BLaER1 treated with 17β-estradiol and CSF1 and Interleukin-3, amounts not matched to agents 10 nM and 100 nM (cell line): ENCODE results near the gene TBX4.

ENCODE experiments used
- H3K27ac ChIP-seq, 11 experiments: shearing (Covaris generic); formaldehyde crosslinking; 2 replicates each; pipeline ENCODE4 v1.8.1; 2022
- H3K27me3 ChIP-seq, 11 experiments: shearing (Covaris generic); formaldehyde crosslinking; 2 replicates each; pipeline ENCODE4 v1.8.1; 2022
- H3K36me3 ChIP-seq, 11 experiments: shearing (Covaris generic); formaldehyde crosslinking; 2 replicates each; pipeline ENCODE4 v1.8.1; 2022
- H3K4me1 ChIP-seq, 10 experiments: shearing (Covaris generic); formaldehyde crosslinking; 2 replicates each; pipeline ENCODE4 v1.8.1; 2022
- H3K4me2 ChIP-seq, 11 experiments: shearing (Covaris generic); formaldehyde crosslinking; 2 replicates each; pipeline ENCODE4 v1.8.1; 2022
- H3K4me3 ChIP-seq, 10 experiments: shearing (Covaris generic); formaldehyde crosslinking; 2 replicates each; pipeline ENCODE4 v1.8.1; 2022
- H3K9ac ChIP-seq, 11 experiments: shearing (Covaris generic); formaldehyde crosslinking; 2 replicates each; pipeline ENCODE4 v1.8.1; 2022
- H3K9me3 ChIP-seq, 11 experiments: shearing (Covaris generic); formaldehyde crosslinking; replicated peaks in 1 of 11; 2 replicates each; pipeline ENCODE4 v1.8.1; 2022
- H4K20me1 ChIP-seq, 11 experiments: shearing (Covaris generic); formaldehyde crosslinking; 2 replicates each; pipeline ENCODE4 v1.8.1; 2022
- Cebpa-rat ChIP-seq, 11 experiments: shearing (Covaris generic); IDR thresholded peaks; 2 replicates each; pipeline ENCODE4 v1.8.1; 2022

TBX4 gene

GRCh38 chr17:61480414-61480807, 28.2 kb downstream of the TBX4 start:
- no peak for TF ChIP-seq Cebpa-rat (IDR thresholded peaks at IDR 0.05)
- H4K20me1 ChIP-seq: no peaks in the 10 kb centered on the region
- H3K9ac ChIP-seq: no peak overlapping the region
- no peaks in the 10 kb centered on the region for H3K27me3 ChIP-seq
- no peaks in the 10 kb centered on the region for H3K36me3 ChIP-seq
- H3K4me1 ChIP-seq: peaks cover 0 to 5% (median under 1%) of the 10 kb centered on the region in 10 experiments; a peak in 5 of 20 replicates
- no peak overlapping the region for H3K4me3 ChIP-seq
- no peaks in the 10 kb centered on the region for H3K9me3 ChIP-seq
- H3K4me2 ChIP-seq: no peak overlapping the region
- H3K27ac ChIP-seq: no peak overlapping the region

- Histone ChIP-seq H3K4me3 (no peak overlapping the region), H3K27me3 (no peaks in the 10 kb centered on the region)
These were observed 29.2 kb downstream of the TBX4 start for GRCh38 chr17:61481421-61481820.

GRCh38 chr17:61482467-61482866, 30.2 kb downstream of the TBX4 start:
- Histone ChIP-seq H3K9me3 (no peaks in the 10 kb centered on the region), H3K27ac (no peak overlapping the region), H3K9ac (no peak overlapping the region), H4K20me1 (no peaks in the 10 kb centered on the region), H3K4me2 (no peak overlapping the region), H3K4me3 (no peak overlapping the region), H3K27me3 (no peaks in the 10 kb centered on the region), H3K36me3 (no peaks in the 10 kb centered on the region), H3K4me1 (peaks cover 0 to 18% (median 14%) of the 10 kb centered on the region in 10 experiments; a peak in 14 of 20 replicates)
- TF ChIP-seq Cebpa-rat (IDR thresholded peaks at IDR 0.05): no peak

More at GRCh38 chr17:61481421-61481820, 29.2 kb downstream of the TBX4 start:
- Histone ChIP-seq H3K27ac (no peak overlapping the region), H3K36me3 (no peaks in the 10 kb centered on the region), H3K9ac (no peak overlapping the region), H4K20me1 (no peaks in the 10 kb centered on the region), H3K9me3 (no peaks in the 10 kb centered on the region), H3K4me1 (peaks cover 0 to 15% (median 10%) of the 10 kb centered on the region in 10 experiments; a peak in 14 of 20 replicates), H3K4me2 (no peak overlapping the region)
- no peak for TF ChIP-seq Cebpa-rat (IDR thresholded peaks at IDR 0.05)

GRCh38 chr17:61483778-61484116, 31.5 kb downstream of the TBX4 start:
- Histone ChIP-seq H3K27ac (no peak overlapping the region), H3K9ac (no peak overlapping the region), H3K4me3 (no peak overlapping the region), H3K27me3 (no peaks in the 10 kb centered on the region), H4K20me1 (no peaks in the 10 kb centered on the region), H3K4me1 (peaks cover 0 to 18% (median 14%) of the 10 kb centered on the region in 10 experiments; a peak in 14 of 20 replicates), H3K4me2 (no peak overlapping the region), H3K9me3 (no peaks in the 10 kb centered on the region), H3K36me3 (no peaks in the 10 kb centered on the region)
- TF ChIP-seq Cebpa-rat (IDR thresholded peaks at IDR 0.05): no peak

GRCh38 chr17:61484174-61484573, 32.0 kb downstream of the TBX4 start:
- H3K27me3 ChIP-seq: no peaks in the 10 kb centered on the region

GRCh38 chr17:61485067-61485775, 33.0 kb downstream of the TBX4 start:
- no peak overlapping the region for H3K27ac ChIP-seq
- no peak overlapping the region for H3K9ac ChIP-seq
- no peak overlapping the region for H3K4me3 ChIP-seq
- no peaks in the 10 kb centered on the region for H4K20me1 ChIP-seq
- TF ChIP-seq Cebpa-rat (IDR thresholded peaks at IDR 0.05): no peak
- no peaks in the 10 kb centered on the region for H3K9me3 ChIP-seq
- H3K4me2 ChIP-seq: peak overlapping the region in 4 of 11 experiments; percentile 42 to 77 (median 68); a peak in 7 of 22 replicates
- peaks cover 0 to 18% (median 14%) of the 10 kb centered on the region in 10 experiments; a peak in 14 of 20 replicates for H3K4me1 ChIP-seq
- H3K36me3 ChIP-seq: no peaks in the 10 kb centered on the region
- H3K27me3 ChIP-seq: no peaks in the 10 kb centered on the region

More at GRCh38 chr17:61484174-61484573, 32.0 kb downstream of the TBX4 start:
- H3K4me3 ChIP-seq: no peak overlapping the region
- H3K9ac ChIP-seq: no peak overlapping the region
- no peak overlapping the region for H3K4me2 ChIP-seq
- H3K4me1 ChIP-seq: peaks cover 0 to 18% (median 14%) of the 10 kb centered on the region in 10 experiments; a peak in 14 of 20 replicates
- H3K36me3 ChIP-seq: no peaks in the 10 kb centered on the region
- no peaks in the 10 kb centered on the region for H4K20me1 ChIP-seq
- H3K27ac ChIP-seq: no peak overlapping the region
- no peaks in the 10 kb centered on the region for H3K9me3 ChIP-seq
- TF ChIP-seq Cebpa-rat (IDR thresholded peaks at IDR 0.05): no peak

GRCh38 chr17:61486135-61487120, 34.2 kb downstream of the TBX4 start:
- Histone ChIP-seq H4K20me1 (no peaks in the 10 kb centered on the region), H3K27ac (no peak overlapping the region), H3K9ac (no peak overlapping the region), H3K9me3 (no peaks in the 10 kb centered on the region), H3K36me3 (no peaks in the 10 kb centered on the region), H3K4me2 (peak overlapping the region in 9 of 11 experiments; percentile 15 to 77 (median 66); a peak in 18 of 22 replicates), H3K4me1 (peaks cover 0 to 18% (median 14%) of the 10 kb centered on the region in 10 experiments; a peak in 14 of 20 replicates), H3K4me3 (no peak overlapping the region), H3K27me3 (no peaks in the 10 kb centered on the region)
- TF ChIP-seq Cebpa-rat (IDR thresholded peaks at IDR 0.05): no peak

GRCh38 chr17:61487161-61487988, 35.2 kb downstream of the TBX4 start:
- H3K27ac ChIP-seq: no peak overlapping the region
- H3K36me3 ChIP-seq: no peaks in the 10 kb centered on the region
- no peak for TF ChIP-seq Cebpa-rat (IDR thresholded peaks at IDR 0.05)
- no peak overlapping the region for H3K9ac ChIP-seq
- H3K27me3 ChIP-seq: no peaks in the 10 kb centered on the region
- H4K20me1 ChIP-seq: no peaks in the 10 kb centered on the region
- peaks cover 0 to 18% (median 14%) of the 10 kb centered on the region in 10 experiments; a peak in 14 of 20 replicates for H3K4me1 ChIP-seq
- H3K4me3 ChIP-seq: no peak overlapping the region
- H3K9me3 ChIP-seq: no peaks in the 10 kb centered on the region
- H3K4me2 ChIP-seq: no peak overlapping the region
